GM12878 (cell line): ENCODE results near the gene BACE2. TPM values are rescaled to one million over a fixed set of nuclear protein-coding genes. Genes with fewer than 3 reads are reported as not detected.

Experiments
- ATAC-seq: fragments of 200-7000 bp; cut with Tn5 transposase; 3 replicates; pipeline ENCODE4 v1.9.1; 2020; ENCODE audit warnings: mild to moderate bottlenecking, moderate library complexity
- BruUV-seq: library from RNA; stranded (reverse); fragments of 400-500 nt; replicated peaks from 2 replicates; lab custom pipeline; 2021; lab: Mats Ljungman, UMichigan
- CTCF ChIA-PET: fragments of 300-600 bp; sonication (Branson Sonifier 250); formaldehyde crosslinking; extraction: SDS; loops from one replicate; lab custom pipeline; 2021; ENCODE audit warnings: inconsistent platforms; lab: Yijun Ruan, JAX
- POLR2A ChIA-PET: fragments of 350-600 bp; formaldehyde crosslinking; extraction: SDS; loops from one replicate; lab custom pipeline; 2021; ENCODE audit warnings: inconsistent platforms; lab: Charles Lee
- RAD21 ChIA-PET: fragments of 300-600 bp; sonication (Branson Sonifier 250); formaldehyde crosslinking; loops from one replicate; lab custom pipeline; 2023; ENCODE audit warnings: antibody characterized with exemption; ENCODE audit not compliant: unreplicated experiment; lab: Charles Lee
- SMC1A ChIA-PET: fragments of 300-600 bp; sonication (Branson Sonifier 250); formaldehyde crosslinking; loops from one replicate; lab custom pipeline; 2023; ENCODE audit not compliant: unreplicated experiment, uncharacterized antibody; lab: Charles Lee
- DNase-seq: peaks from one replicate; pipeline ENCODE4 v3.0.0-alpha.2; 2011; ENCODE audit warnings: low read depth, low spot score
- FAIRE-seq: peaks from 3 replicates; lab custom pipeline; 2011; peaks lifted over from hg19 to GRCh38; lab: Jason Lieb, UNC
- H2AFZ ChIP-seq: 2 replicates; pipeline ENCODE4 v1.6.0; 2011; ENCODE audit warnings: low read depth, low read length, control low read depth; ENCODE audit not compliant: control insufficient read depth
- H3K27ac ChIP-seq: 2 replicates; pipeline ENCODE4 v1.5.1; 2011; ENCODE audit warnings: control low read depth; ENCODE audit not compliant: control insufficient read depth, insufficient read depth
- H3K27me3 ChIP-seq, 2 experiments: replicated peaks in 1 of 2; 2 replicates each; pipeline versions ENCODE4 v1.6.0 to v1.6.1; 2011; ENCODE audit warnings: low read length in 1 of 2; ENCODE audit not compliant: control insufficient read depth in 2 of 2, insufficient read depth in 2 of 2
- H3K36me3 ChIP-seq, 2 experiments: 2 replicates each; pipeline ENCODE4 v1.5.1; 2011; ENCODE audit warnings: low read length in 1 of 2; ENCODE audit not compliant: control insufficient read depth in 2 of 2, insufficient read depth in 2 of 2
- H3K4me1 ChIP-seq: 2 replicates; pipeline ENCODE4 v1.6.1; 2011; ENCODE audit warnings: mild to moderate bottlenecking, low read length, moderate library complexity, mixed read lengths; ENCODE audit not compliant: control insufficient read depth, insufficient read depth
- H3K4me2 ChIP-seq: 2 replicates; pipeline ENCODE4 v1.6.0; 2011; ENCODE audit warnings: control low read depth; ENCODE audit not compliant: control insufficient read depth, insufficient read depth
- H3K4me3 ChIP-seq: fragments of 200-600 bp; sonication (generic); 2 replicates; pipeline ENCODE4 v1.5.1; 2016
- H3K79me2 ChIP-seq: 2 replicates; pipeline ENCODE4 v1.6.0; 2011; ENCODE audit warnings: low read length; ENCODE audit not compliant: control insufficient read depth, insufficient read depth
- H3K9ac ChIP-seq: 2 replicates; pipeline ENCODE4 v1.8.0; 2011; ENCODE audit warnings: low read length, control low read depth, mixed read lengths; ENCODE audit not compliant: control insufficient read depth, insufficient read depth
- H3K9me3 ChIP-seq: replicated peaks from 3 replicates; pipeline ENCODE4 v1.5.1; 2011; ENCODE audit warnings: mild to moderate bottlenecking, low read length; ENCODE audit not compliant: control insufficient read depth, insufficient read depth
- H4K20me1 ChIP-seq: 2 replicates; pipeline ENCODE4 v1.6.0; 2011; ENCODE audit not compliant: control insufficient read depth, insufficient read depth
- CBX5 ChIP-seq: sonication (generic); IDR thresholded peaks from 2 replicates; pipeline ENCODE4 v1.6.1; 2016; ENCODE audit warnings: low read depth, moderate library complexity, mild to moderate bottlenecking, inconsistent platforms
- EGR1 ChIP-seq, 2 experiments: IDR thresholded peaks; 1 replicate in 1 of 2; 2 replicates in 1 of 2; pipeline ENCODE4 v1.6.1; 2011 to 2012; ENCODE audit warnings: low read depth in 2 of 2, low read length in 2 of 2, borderline replicate concordance in 1 of 2, mild to moderate bottlenecking in 1 of 2, moderate library complexity in 1 of 2
- FOXM1 ChIP-seq: IDR thresholded peaks from 2 replicates; pipeline ENCODE4 v1.6.1; 2012; ENCODE audit warnings: low read depth, mild to moderate bottlenecking, inconsistent platforms, low read length, moderate library complexity
- POLR2AphosphoS2 ChIP-seq: IDR thresholded peaks from 2 replicates; pipeline ENCODE4 v1.6.1; 2011; ENCODE audit warnings: low read depth, mild to moderate bottlenecking, low read length, improper control_type of control experiment, moderate library complexity
- STAT1 ChIP-seq: fragments of 450-650 bp; conservative IDR thresholded peaks from 2 replicates; pipeline ENCODE4 v1.6.1; 2014; ENCODE audit warnings: antibody characterized with exemption, mild to moderate bottlenecking
- SUPT20H ChIP-seq: IDR thresholded peaks from 2 replicates; pipeline ENCODE4 v1.6.1; 2011; ENCODE audit warnings: low read depth, mild to moderate bottlenecking, low read length, moderate library complexity, borderline replicate concordance; ENCODE audit not compliant: control insufficient read depth
- WGBS: methylation state at CpG from one replicate; pipeline ENCODE4 v1.1.6; 2016; ENCODE audit warnings: low lambda C conversion rate; ENCODE audit not compliant: insufficient replicate concordance, insufficient coverage; ENCODE audit errors: missing lambda C conversion rate; 5-methylcytosine and 5-hydroxymethylcytosine counted together
- in situ Hi-C: fragments of 300-500 bp; cut with MboI; formaldehyde crosslinking; loops from 9 replicates; pipeline ENCODE4 v1.14.3; 2018; ENCODE audit warnings: mixed read lengths
- intact Hi-C: fragments of 100-400 bp; cut with micrococcal nuclease; formaldehyde crosslinking; loops from one replicate; pipeline ENCODE4 v1.14.2; 2022; ENCODE audit not compliant: unreplicated experiment
- polyA plus RNA-seq, 11 experiments: library from polyadenylated mRNA; depleted of rRNA in 4 of 11; unstranded in 6 of 11; stranded (reverse) in 5 of 11; fragments of >200 nt; fragmentation: Nextera tagmentation in 4 of 11; fragmentation: Illumina TruSeq in 1 of 11; extraction: Ambion mirVana in 4 of 11; extraction: Trizol in 1 of 11; gene quantifications; 1 replicate in 1 of 11; 2 replicates in 10 of 11; pipeline versions ENCODE4 v1.2.1 to v1.2.3, GENCODE V29; 2011 to 2016; ENCODE audit warnings: inconsistent platforms in 2 of 11, missing spikeins in 2 of 11, low read depth in 1 of 11
- total RNA-seq, 4 experiments: library from RNA; depleted of rRNA in 3 of 4; stranded (reverse); fragments of >200 nt in 3 of 4; fragmentation: Illumina TruSeq in 1 of 4; extraction: Trizol in 1 of 4; gene quantifications; 2 replicates each; pipeline versions ENCODE4 v1.2.1 to v1.2.3, GENCODE V29; 2013 to 2021
- TF ChIP-seq, protein P1 (sequence below): fragments of 450-650 bp; IDR thresholded peaks from 2 replicates; pipeline ENCODE4 v1.6.1; 2016; ENCODE audit warnings: mild to moderate bottlenecking, moderate library complexity, borderline replicate concordance

Gene BACE2
- total and polyA plus RNA-seq, 10 of the 15 experiments (the other 5 are each of a cell fraction or from before 2014, with no cell fraction given) = 0.04 to 0.69 (median 0.18) TPM; not detected in 5

DNA sequence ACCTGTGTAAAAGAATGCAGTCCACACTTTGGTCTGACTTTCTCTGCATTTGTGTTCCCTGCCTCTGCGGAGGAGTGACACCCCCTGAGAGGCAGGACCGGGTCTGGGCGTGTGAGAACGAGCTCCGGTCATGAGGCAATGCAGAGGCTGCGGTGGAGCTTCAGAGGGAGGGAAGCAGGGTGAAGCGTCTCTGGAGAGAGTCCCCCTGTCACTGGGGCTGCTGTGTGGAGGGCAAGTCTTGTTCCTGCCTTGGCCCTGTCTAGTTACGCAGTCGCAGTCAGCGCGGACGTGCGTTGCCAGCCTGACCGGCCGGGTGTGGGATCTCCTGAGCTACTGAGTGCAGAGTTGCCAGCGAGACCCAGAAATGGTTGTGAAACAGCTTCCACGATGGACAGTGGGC, 48.5 kb downstream of the BACE2 start:
- no peak overlapping the region for H3K27ac ChIP-seq
- WGBS = 65% methylated on average over 17 of the region's 17 CpGs
- H3K4me2 ChIP-seq = no peak overlapping the region
- ATAC-seq = no peak
- no peak overlapping the region for H3K4me3 ChIP-seq
- no peak overlapping the region for H2AFZ ChIP-seq
- no peaks in the 10 kb centered on the region for H3K79me2 ChIP-seq
- H3K27me3 ChIP-seq = no peaks in the 10 kb centered on the region
- POLR2A ChIA-PET = no interaction called here
- no peak overlapping the region for H3K9ac ChIP-seq
- CTCF ChIA-PET = no interaction called here
- no peaks in the 10 kb centered on the region for H3K9me3 ChIP-seq
- H3K4me1 ChIP-seq = no peaks in the 10 kb centered on the region
- no peak for DNase-seq
- SMC1A ChIA-PET = no interaction called here
- TF ChIP-seq SUPT20H (no peak), EGR1 (IDR thresholded peaks at IDR 0.05; ENCODE audit: borderline replicate concordance in 1 of 2, low read depth in 2 of 2, low read length in 2 of 2) (no peak), CBX5 (no peak), POLR2AphosphoS2 (no peak), FOXM1 (no peak), STAT1 (no peak)
- TF ChIP-seq, protein P1, sequence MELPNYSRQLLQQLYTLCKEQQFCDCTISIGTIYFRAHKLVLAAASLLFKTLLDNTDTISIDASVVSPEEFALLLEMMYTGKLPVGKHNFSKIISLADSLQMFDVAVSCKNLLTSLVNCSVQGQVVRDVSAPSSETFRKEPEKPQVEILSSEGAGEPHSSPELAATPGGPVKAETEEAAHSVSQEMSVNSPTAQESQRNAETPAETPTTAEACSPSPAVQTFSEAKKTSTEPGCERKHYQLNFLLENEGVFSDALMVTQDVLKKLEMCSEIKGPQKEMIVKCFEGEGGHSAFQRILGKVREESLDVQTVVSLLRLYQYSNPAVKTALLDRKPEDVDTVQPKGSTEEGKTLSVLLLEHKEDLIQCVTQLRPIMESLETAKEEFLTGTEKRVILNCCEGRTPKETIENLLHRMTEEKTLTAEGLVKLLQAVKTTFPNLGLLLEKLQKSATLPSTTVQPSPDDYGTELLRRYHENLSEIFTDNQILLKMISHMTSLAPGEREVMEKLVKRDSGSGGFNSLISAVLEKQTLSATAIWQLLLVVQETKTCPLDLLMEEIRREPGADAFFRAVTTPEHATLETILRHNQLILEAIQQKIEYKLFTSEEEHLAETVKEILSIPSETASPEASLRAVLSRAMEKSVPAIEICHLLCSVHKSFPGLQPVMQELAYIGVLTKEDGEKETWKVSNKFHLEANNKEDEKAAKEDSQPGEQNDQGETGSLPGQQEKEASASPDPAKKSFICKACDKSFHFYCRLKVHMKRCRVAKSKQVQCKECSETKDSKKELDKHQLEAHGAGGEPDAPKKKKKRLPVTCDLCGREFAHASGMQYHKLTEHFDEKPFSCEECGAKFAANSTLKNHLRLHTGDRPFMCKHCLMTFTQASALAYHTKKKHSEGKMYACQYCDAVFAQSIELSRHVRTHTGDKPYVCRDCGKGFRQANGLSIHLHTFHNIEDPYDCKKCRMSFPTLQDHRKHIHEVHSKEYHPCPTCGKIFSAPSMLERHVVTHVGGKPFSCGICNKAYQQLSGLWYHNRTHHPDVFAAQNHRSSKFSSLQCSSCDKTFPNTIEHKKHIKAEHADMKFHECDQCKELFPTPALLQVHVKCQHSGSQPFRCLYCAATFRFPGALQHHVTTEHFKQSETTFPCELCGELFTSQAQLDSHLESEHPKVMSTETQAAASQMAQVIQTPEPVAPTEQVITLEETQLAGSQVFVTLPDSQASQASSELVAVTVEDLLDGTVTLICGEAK = no peak
- TF ChIP-seq, all 136 proteins: peak for 0
- Histone ChIP-seq H4K20me1 (no peaks in the 10 kb centered on the region), H3K36me3 (no peaks in the 10 kb centered on the region)
- no TSS peak for BruUV-seq
- intact Hi-C loops = no loop called here
- in situ Hi-C loops = no loop called here
- no peak for FAIRE-seq
- RAD21 ChIA-PET = no interaction called here
